Hepatocyte (in vitro differentiated cells): Measurements from ENCODE around the gene UBE2L3. TPM values are rescaled to one million over a fixed set of nuclear protein-coding genes. Genes with fewer than 3 reads are reported as not detected.

ENCODE experiments used
- DNase-seq: peaks from one replicate; pipeline ENCODE4 v3.0.0-alpha.2; 2016; ENCODE audit warnings: low spot score
- H2AFZ ChIP-seq: fragments of 200-600 bp; sonication (generic); 2 replicates; pipeline ENCODE4 v1.6.0; 2016; ENCODE audit warnings: antibody characterized with exemption, mild to moderate bottlenecking
- H3K27ac ChIP-seq: fragments of 200-600 bp; sonication (generic); 2 replicates; pipeline ENCODE4 v1.5.1; 2016; ENCODE audit warnings: mild to moderate bottlenecking
- H3K27me3 ChIP-seq: fragments of 200-600 bp; sonication (generic); 2 replicates; pipeline ENCODE4 v1.6.1; 2016
- H3K36me3 ChIP-seq: fragments of 200-600 bp; sonication (generic); replicated peaks from 2 replicates; pipeline ENCODE4 v1.5.1; 2016; ENCODE audit warnings: low read depth; ENCODE audit not compliant: insufficient read depth
- H3K4me1 ChIP-seq: fragments of 200-600 bp; sonication (generic); 2 replicates; pipeline ENCODE4 v1.5.1; 2016; ENCODE audit warnings: mild to moderate bottlenecking, moderate library complexity; ENCODE audit not compliant: insufficient read depth
- H3K4me2 ChIP-seq: fragments of 200-600 bp; sonication (generic); 2 replicates; pipeline ENCODE4 v1.6.0; 2016
- H3K4me3 ChIP-seq: fragments of 200-600 bp; sonication (generic); 2 replicates; pipeline ENCODE4 v1.5.1; 2016; ENCODE audit warnings: mild to moderate bottlenecking
- H3K79me2 ChIP-seq: fragments of 200-600 bp; sonication (generic); 2 replicates; pipeline ENCODE4 v1.6.0; 2017; ENCODE audit warnings: mild to moderate bottlenecking
- H3K9me2 ChIP-seq: fragments of 200-600 bp; sonication (generic); replicated peaks from 2 replicates; pipeline ENCODE4 v1.6.0; 2017; ENCODE audit warnings: mild to moderate bottlenecking; ENCODE audit not compliant: insufficient read depth
- H3K9me3 ChIP-seq: fragments of 200-600 bp; sonication (generic); 2 replicates; pipeline ENCODE4 v1.5.1; 2016; ENCODE audit warnings: low read depth, mild to moderate bottlenecking
- H4K20me1 ChIP-seq: fragments of 200-600 bp; sonication (generic); 2 replicates; pipeline ENCODE4 v1.6.0; 2016; ENCODE audit warnings: mild to moderate bottlenecking; ENCODE audit not compliant: insufficient read depth, poor library complexity, severe bottlenecking
- CTCF ChIP-seq: fragments of 200-600 bp; sonication (generic); IDR thresholded peaks from 2 replicates; pipeline ENCODE4 v1.5.1; 2016; ENCODE audit warnings: antibody characterized with exemption, mild to moderate bottlenecking; ENCODE audit not compliant: poor library complexity
- EZH2 ChIP-seq: fragments of 200-600 bp; sonication (generic); IDR thresholded peaks from 2 replicates; pipeline ENCODE4 v1.6.1; 2016; ENCODE audit warnings: antibody characterized with exemption, mild to moderate bottlenecking, borderline replicate concordance
- EZH2phosphoT487 ChIP-seq: fragments of 200-600 bp; sonication (generic); IDR thresholded peaks from one replicate; pipeline ENCODE4 v1.6.1; 2018; ENCODE audit warnings: antibody characterized with exemption, mild to moderate bottlenecking, low read depth, moderate library complexity; ENCODE audit not compliant: unreplicated experiment, severe bottlenecking
- WGBS: methylation state at CpG from one replicate; pipeline ENCODE4 v1.1.6; 2016; ENCODE audit warnings: low lambda C conversion rate; ENCODE audit errors: missing lambda C conversion rate; 5-methylcytosine and 5-hydroxymethylcytosine counted together
- polyA plus RNA-seq: library from polyadenylated mRNA; unstranded; fragments of >200 nt; fragmentation: Nextera tagmentation; extraction: Ambion mirVana; gene quantifications from 2 replicates; pipeline ENCODE4 v1.2.1, GENCODE V29; 2016
- total RNA-seq: library from RNA; depleted of rRNA; stranded (reverse); fragments of >200 nt; gene quantifications from 2 replicates; pipeline ENCODE4 v1.2.3, GENCODE V29; 2014

Gene UBE2L3
- total and polyA plus RNA-seq, 2 experiments from 2014 or later, result 49.3 to 91.0 TPM

GRCh38 chr22:21611210-21611977, 43.9 kb downstream of the UBE2L3 start:
- Histone ChIP-seq H3K36me3 (no peaks in the 10 kb centered on the region), H3K27me3 (no peaks in the 10 kb centered on the region), H3K79me2 (peaks cover 97% of the 10 kb centered on the region), H3K9me2 (no peaks in the 10 kb centered on the region), H3K4me3 (no peak overlapping the region), H4K20me1 (peaks cover 92% of the 10 kb centered on the region), H2AFZ (no peak overlapping the region), H3K4me2 (no peak overlapping the region), H3K9me3 (no peaks in the 10 kb centered on the region), H3K4me1 (no peaks in the 10 kb centered on the region), H3K27ac (no peak overlapping the region)
- DNase-seq, result no peak
- TF ChIP-seq EZH2phosphoT487 (no peak), EZH2 (no peak), CTCF (no peak)
- 78% methylated on average over 4 of the region's 4 CpGs for WGBS

- Histone ChIP-seq H3K4me1 (no peaks in the 10 kb centered on the region), H3K27me3 (no peaks in the 10 kb centered on the region), H3K36me3 (no peaks in the 10 kb centered on the region), H3K4me2 (no peak overlapping the region), H3K4me3 (no peak overlapping the region), H2AFZ (no peak overlapping the region), H3K27ac (no peak overlapping the region), H3K9me2 (no peaks in the 10 kb centered on the region), H3K9me3 (no peaks in the 10 kb centered on the region), H4K20me1 (peaks cover 91% of the 10 kb centered on the region), H3K79me2 (peaks cover 96% of the 10 kb centered on the region)
- no peak for TF ChIP-seq CTCF
- WGBS, result 90% methylated on average over 7 of the region's 7 CpGs
- no peak for DNase-seq
These were observed 45.3 kb downstream of the UBE2L3 start for GRCh38 chr22:21612858-21613257.

GRCh38 chr22:21613553-21614233, 46.2 kb downstream of the UBE2L3 start:
- no peak overlapping the region for H3K27ac ChIP-seq
- H3K27me3 ChIP-seq, result no peaks in the 10 kb centered on the region
- no peak for TF ChIP-seq EZH2phosphoT487
- no peak for TF ChIP-seq CTCF
- TF ChIP-seq EZH2, result no peak
- H3K36me3 ChIP-seq, result no peaks in the 10 kb centered on the region
- no peak overlapping the region for H2AFZ ChIP-seq
- peaks cover 96% of the 10 kb centered on the region for H3K79me2 ChIP-seq
- H3K9me2 ChIP-seq, result no peaks in the 10 kb centered on the region
- DNase-seq, result no peak
- H3K9me3 ChIP-seq, result no peaks in the 10 kb centered on the region
- no peaks in the 10 kb centered on the region for H3K4me1 ChIP-seq
- peaks cover 92% of the 10 kb centered on the region for H4K20me1 ChIP-seq
- H3K4me2 ChIP-seq, result no peak overlapping the region
- 94% methylated on average over 4 of the region's 4 CpGs for WGBS
- H3K4me3 ChIP-seq, result no peak overlapping the region
